Measurements from ENCODE around the gene SRSF2.
"Not testable (repeated sequence)": the region's sequence is repeated elsewhere in the genome, so short reads cannot be mapped to it uniquely, and the experiment has no call there.

The SRSF2 gene

GRCh38 chr17:76700617-76701470 is 36.3 kb downstream of the SRSF2 start:
- no peak for DNase-seq

GRCh38 chr17:76700270-76700616 is 36.9 kb downstream of the SRSF2 start:
- DNase-seq = no peak

- DNase-seq = not testable (repeated sequence)
These were observed 38.6 kb downstream of the SRSF2 start for GRCh38 chr17:76698466-76698977.

- DNase-seq = no peak
These were observed 39.2 kb downstream of the SRSF2 start for GRCh38 chr17:76697702-76698465.

GRCh38 chr17:76696763-76697701 is 40.1 kb downstream of the SRSF2 start:
- peak in 1 of 4 experiments; percentile 12 for DNase-seq

GRCh38 chr17:76695059-76695831 is 41.9 kb downstream of the SRSF2 start:
- no peak for DNase-seq

GRCh38 chr17:76691379-76692191 is 45.5 kb downstream of the SRSF2 start:
- no peak for DNase-seq

GRCh38 chr17:76690596-76691280 is 46.4 kb downstream of the SRSF2 start:
- DNase-seq = no peak

GRCh38 chr17:76689859-76690258 is 47.3 kb downstream of the SRSF2 start:
- no peak for DNase-seq

- DNase-seq = no peak
These were observed 48.9 kb downstream of the SRSF2 start for GRCh38 chr17:76688165-76688622.

- no peak for DNase-seq
These were observed 49.6 kb downstream of the SRSF2 start for GRCh38 chr17:76687298-76688164.

GRCh38 chr17:76686538-76687297 is 50.4 kb downstream of the SRSF2 start:
- DNase-seq = no peak

GRCh38 chr17:76685846-76686245 is 51.3 kb downstream of the SRSF2 start:
- no peak for DNase-seq

- DNase-seq = no peak
These were observed 51.8 kb downstream of the SRSF2 start for GRCh38 chr17:76685366-76685765.

GRCh38 chr17:76684756-76685155 is 52.4 kb downstream of the SRSF2 start:
- DNase-seq = no peak

Data from suppressor macrophage (primary cell).